Smooth muscle cell of the brain vasculature (primary cell): ENCODE measurements around the gene ZWILCH.

ENCODE experiments used
- DNase-seq: peaks from one replicate; pipeline ENCODE4 v3.0.0-alpha.2; 2012; ENCODE audit warnings: low read depth, low spot score

Gene ZWILCH

GRCh38 chr15:66545255-66545654, 40.1 kb downstream of the ZWILCH start:
- no peak for DNase-seq

GRCh38 chr15:66555685-66556084, 50.6 kb downstream of the ZWILCH start:
- DNase-seq = no peak

GRCh38 chr15:66558271-66558670, 53.1 kb downstream of the ZWILCH start:
- no peak for DNase-seq

GRCh38 chr15:66560856-66561525, 55.9 kb downstream of the ZWILCH start:
- no peak for DNase-seq

GRCh38 chr15:66563126-66563525, 58.0 kb downstream of the ZWILCH start:
- no peak for DNase-seq

- DNase-seq = no peak
These were observed 58.5 kb downstream of the ZWILCH start for GRCh38 chr15:66563566-66564110.

GRCh38 chr15:66564136-66565041, 59.3 kb downstream of the ZWILCH start:
- no peak for DNase-seq

GRCh38 chr15:66565141-66565641, 60.1 kb downstream of the ZWILCH start:
- no peak for DNase-seq

- no peak for DNase-seq
These were observed 60.6 kb downstream of the ZWILCH start, which contains the start of gene LCTL for GRCh38 chr15:66565741-66566144. Gene LCTL (minus strand): TSS chr15:66565998. CDS start chr15:66565365, 633 bp downstream.

- DNase-seq = peak; percentile 64
These were observed 61.9 kb downstream of the ZWILCH start for GRCh38 chr15:66566963-66567531.

- no peak for DNase-seq
These were observed 62.8 kb downstream of the ZWILCH start for GRCh38 chr15:66567897-66568296.

- DNase-seq = no peak
These were observed 64.5 kb downstream of the ZWILCH start for GRCh38 chr15:66569461-66570137.

GRCh38 chr15:66570327-66570726, 65.2 kb downstream of the ZWILCH start:
- no peak for DNase-seq

GRCh38 chr15:66570842-66571478, 65.8 kb downstream of the ZWILCH start:
- no peak for DNase-seq

GRCh38 chr15:66572146-66572545, 67.0 kb downstream of the ZWILCH start:
- no peak for DNase-seq

- no peak for DNase-seq
These were observed 68.2 kb downstream of the ZWILCH start for GRCh38 chr15:66573348-66573718.

- DNase-seq = no peak
These were observed 68.8 kb downstream of the ZWILCH start for GRCh38 chr15:66573719-66574595.

- no peak for DNase-seq
These were observed 69.4 kb downstream of the ZWILCH start for GRCh38 chr15:66574596-66574950.

- no peak for DNase-seq
These were observed 73.3 kb downstream of the ZWILCH start for GRCh38 chr15:66578286-66578875.

GRCh38 chr15:66580643-66581042, 75.5 kb downstream of the ZWILCH start:
- DNase-seq = no peak
